PC-3 (cell line): ENCODE results near the gene RTKN. TPM values are rescaled to one million over a fixed set of nuclear protein-coding genes. Genes with fewer than 3 reads are reported as not detected.

ENCODE experiments used
- ATAC-seq: fragments of 200-7000 bp; cut with Tn5 transposase; 2 replicates; pipeline ENCODE4 v1.9.1; 2020; ENCODE audit warnings: mild to moderate bottlenecking, moderate library complexity
- Bru-seq: library from RNA; stranded (reverse); fragments of 400-500 nt; gene quantifications from one replicate; lab custom pipeline; 2021; lab: Mats Ljungman, UMichigan
- BruChase-seq, 2 experiments: library from RNA; stranded (reverse); fragments of 400-500 nt; gene quantifications; one replicate each; lab custom pipeline; 2021; lab: Mats Ljungman, UMichigan
- BruUV-seq: library from RNA; stranded (reverse); fragments of 400-500 nt; replicated peaks from 2 replicates; lab custom pipeline; 2021; lab: Mats Ljungman, UMichigan
- CTCF ChIA-PET: fragments of 300-600 bp; sonication (Branson Sonifier 250); formaldehyde crosslinking; loops from one replicate; lab custom pipeline; 2022; ENCODE audit warnings: antibody characterized with exemption; lab: Charles Lee
- POLR2A ChIA-PET: fragments of 300-600 bp; sonication (Branson Sonifier 250); formaldehyde crosslinking; loops from one replicate; lab custom pipeline; 2022; ENCODE audit warnings: antibody characterized with exemption; ENCODE audit not compliant: unreplicated experiment; lab: Charles Lee
- DNase-seq: peaks from one replicate; pipeline ENCODE4 v3.0.0-alpha.2; 2015
- H2AFZ ChIP-seq: fragments of 300-600 bp; sonication (generic); 2 replicates; pipeline ENCODE4 v1.6.0; 2016; ENCODE audit warnings: antibody characterized with exemption, low read length
- H3F3A ChIP-seq: fragments of 300-600 bp; sonication (generic); one replicate; pipeline ENCODE4 v1.6.0; 2017; ENCODE audit warnings: antibody characterized with exemption, low read length, control low read depth, mild to moderate bottlenecking; ENCODE audit not compliant: unreplicated experiment
- H3K27ac ChIP-seq: fragments of 300-600 bp; sonication (generic); 2 replicates; pipeline ENCODE4 v1.5.1; 2016; ENCODE audit warnings: mild to moderate bottlenecking, low read length
- H3K27me3 ChIP-seq: fragments of 300-600 bp; sonication (generic); 2 replicates; pipeline ENCODE4 v1.6.1; 2016; ENCODE audit warnings: low read length, mixed read lengths
- H3K36me3 ChIP-seq: fragments of 300-600 bp; sonication (generic); 2 replicates; pipeline ENCODE4 v1.6.1; 2016; ENCODE audit warnings: low read depth, mixed run types, low read length, mixed read lengths
- H3K4me1 ChIP-seq: fragments of 300-600 bp; sonication (generic); 2 replicates; pipeline ENCODE4 v1.5.1; 2016; ENCODE audit warnings: low read length; ENCODE audit not compliant: insufficient read depth
- H3K4me2 ChIP-seq: fragments of 300-600 bp; sonication (generic); 2 replicates; pipeline ENCODE4 v1.6.0; 2016; ENCODE audit warnings: low read length
- H3K4me3 ChIP-seq: fragments of 300-600 bp; sonication (generic); 2 replicates; pipeline ENCODE4 v1.5.1; 2016; ENCODE audit warnings: mild to moderate bottlenecking, low read length, mixed read lengths
- H3K79me2 ChIP-seq: fragments of 300-600 bp; sonication (generic); 2 replicates; pipeline ENCODE4 v1.6.1; 2017; ENCODE audit warnings: low read length, mixed read lengths
- H3K9ac ChIP-seq: fragments of 300-600 bp; sonication (generic); 2 replicates; pipeline ENCODE4 v1.6.0; 2016; ENCODE audit warnings: mild to moderate bottlenecking, low read length
- H3K9me2 ChIP-seq: fragments of 300-600 bp; sonication (generic); replicated peaks from 2 replicates; pipeline ENCODE4 v1.6.1; 2016; ENCODE audit warnings: mixed run types, low read length, mixed read lengths
- H3K9me3 ChIP-seq: fragments of 300-600 bp; sonication (generic); 2 replicates; pipeline ENCODE4 v1.6.1; 2016; ENCODE audit warnings: low read length, mixed read lengths
- H4K20me1 ChIP-seq: fragments of 300-600 bp; sonication (generic); 2 replicates; pipeline ENCODE4 v1.6.1; 2016; ENCODE audit warnings: low read length, mixed read lengths
- CTCF ChIP-seq: fragments of 300-600 bp; sonication (generic); conservative IDR thresholded peaks from 2 replicates; pipeline ENCODE4 v1.5.1; 2017; ENCODE audit warnings: antibody characterized with exemption, low read depth, mild to moderate bottlenecking, low read length
- EZH2 ChIP-seq: fragments of 300-600 bp; sonication (generic); IDR thresholded peaks from one replicate; pipeline ENCODE4 v1.6.1; 2017; ENCODE audit warnings: antibody characterized with exemption, mild to moderate bottlenecking, low read length; ENCODE audit not compliant: unreplicated experiment
- EZH2phosphoT487 ChIP-seq: fragments of 300-600 bp; sonication (generic); IDR thresholded peaks from 2 replicates; pipeline ENCODE4 v1.6.1; 2018; ENCODE audit warnings: mild to moderate bottlenecking, antibody characterized with exemption, low read length, borderline replicate concordance
- intact Hi-C: fragments of 100-400 bp; cut with micrococcal nuclease; formaldehyde crosslinking; loops from 2 replicates; pipeline ENCODE4 v1.9.0; 2023
- long read RNA-seq: library from polyadenylated mRNA; unstranded; transcript quantifications from one replicate; pipeline ENCODE4 v2.0.0, GENCODE V29; 2021; ENCODE audit not compliant: unreplicated experiment
- total RNA-seq: library from RNA; depleted of rRNA; stranded (reverse); fragments of >200 nt; gene quantifications from 2 replicates; pipeline ENCODE4 v1.2.3, GENCODE V29; 2014; rRNA removed

Gene RTKN
- 90.5 and 138 TPM in 2 replicates for total RNA-seq
- Bru-seq, nascent RNA = percentile 81 among the genes with signal in this experiment
- percentile 77 among the genes with signal in this experiment for BruChase-seq, experiment 1, labeled RNA remaining after a 6-hour chase
- percentile 84 among the genes with signal in this experiment for BruChase-seq, experiment 2, labeled RNA remaining after a 2-hour chase
- long read RNA-seq, transcript RTKN-210 (3 exons, 853 nt) = minor isoform, 15 of 140 reads
- long read RNA-seq, transcript RTKN-201 (12 exons, 2,220 nt) = minor isoform, 10 of 140 reads
- long read RNA-seq, transcript RTKN-202 (12 exons, 2,142 nt) = major isoform, 67 of 140 reads
- long read RNA-seq, transcript RTKN-207 (2 exons, 1,105 nt) = minor isoform, 7 of 140 reads
- long read RNA-seq, partial matches to known transcripts = 5 of 140 reads
- long read RNA-seq, other reads (novel, unspliced or antisense) = 29 of 140 reads

- Histone ChIP-seq H3K4me3 (peak within 1 kb of the TSS; percentile 73), H3K9me2 (no peaks in the 10 kb centered on the region), H3K36me3 (peaks cover 11% of the 10 kb centered on the region; the same call in 1 of the 2 replicates), H3K9me3 (no peaks in the 10 kb centered on the region), H4K20me1 (peaks cover 23% of the 10 kb centered on the region), H3K4me2 (peak within 1 kb of the TSS; percentile 98), H3K4me1 (peaks cover 34% of the 10 kb centered on the region), H3K27me3 (no peaks in the 10 kb centered on the region), H2AFZ (peak within 1 kb of the TSS; percentile 85), H3K27ac (peak within 1 kb of the TSS; percentile 85), H3K79me2 (peaks cover 48% of the 10 kb centered on the region), H3K9ac (peak within 1 kb of the TSS; percentile 89), H3F3A (no peaks in the 10 kb centered on the region)
- ATAC-seq (peak; percentile 56), DNase-seq (peak; percentile 83)
- POLR2A ChIA-PET = no interaction called here
- CTCF ChIA-PET = no interaction called here
- no TSS peak for BruUV-seq
- intact Hi-C loops = loop anchor here (2.0 kb wide), 1 partner anchor 21 kb away; the partner anchor contains the start of genes C2orf81 and WDR54
- no peak for TF ChIP-seq EZH2
- TF ChIP-seq CTCF = no peak
- TF ChIP-seq EZH2phosphoT487 = peak; percentile 52; the same call in 1 of the 2 replicates
These were observed at the start of gene RTKN for GRCh38 chr2:74441690-74442482. Gene RTKN (minus strand): TSS chr2:74441937. CDS start chr2:74441816, 121 bp downstream.

GRCh38 chr2:74489906-74490305, 48.2 kb upstream of the RTKN start:
- no peaks in the 10 kb centered on the region for H3F3A ChIP-seq
- POLR2A ChIA-PET = no interaction called here
- peaks cover 9% of the 10 kb centered on the region for H3K4me1 ChIP-seq
- no peak overlapping the region for H3K9ac ChIP-seq
- H3K79me2 ChIP-seq = no peaks in the 10 kb centered on the region
- no peaks in the 10 kb centered on the region for H3K9me3 ChIP-seq
- TF ChIP-seq EZH2 (no peak), EZH2phosphoT487 (no peak), CTCF (no peak)
- ATAC-seq = no peak
- intact Hi-C loops = no loop called here
- BruUV-seq = no TSS peak
- no peak overlapping the region for H3K4me3 ChIP-seq
- no peak overlapping the region for H2AFZ ChIP-seq
- no peak overlapping the region for H3K27ac ChIP-seq
- H4K20me1 ChIP-seq = no peaks in the 10 kb centered on the region
- no peaks in the 10 kb centered on the region for H3K9me2 ChIP-seq
- no peak overlapping the region for H3K4me2 ChIP-seq
- H3K27me3 ChIP-seq = no peaks in the 10 kb centered on the region
- DNase-seq = no peak
- CTCF ChIA-PET = no interaction called here
- peaks cover 28% of the 10 kb centered on the region for H3K36me3 ChIP-seq
